GM23338 (cell line): Measurements from ENCODE around the gene ULK3. TPM values are rescaled to one million over a fixed set of nuclear protein-coding genes. Genes with fewer than 3 reads are reported as not detected.

Experiments
- ATAC-seq: fragments of 200-7000 bp; cut with Tn5 transposase; 3 replicates; pipeline ENCODE4 v1.9.1; 2020
- DNase-seq: peaks from one replicate; pipeline ENCODE4 v3.0.0-alpha.2; 2015; ENCODE audit warnings: low spot score
- H2AFZ ChIP-seq: fragments of 200-600 bp; sonication (generic); 2 replicates; pipeline ENCODE4 v1.8.0; 2016; ENCODE audit warnings: antibody characterized with exemption, mild to moderate bottlenecking, moderate library complexity
- H3F3A ChIP-seq: fragments of 200-600 bp; sonication (generic); replicated peaks from 2 replicates; pipeline ENCODE4 v1.8.0; 2017; ENCODE audit warnings: antibody characterized with exemption, mixed run types, low read depth
- H3K27ac ChIP-seq: fragments of 200-600 bp; sonication (generic); 2 replicates; pipeline ENCODE4 v1.6.1; 2016; ENCODE audit warnings: low read depth
- H3K27me3 ChIP-seq: fragments of 200-600 bp; sonication (generic); 2 replicates; pipeline ENCODE4 v1.8.0; 2016; ENCODE audit warnings: mild to moderate bottlenecking, mixed run types, moderate library complexity; ENCODE audit not compliant: insufficient read depth
- H3K36me3 ChIP-seq: fragments of 200-600 bp; sonication (generic); 2 replicates; pipeline ENCODE4 v1.8.0; 2016; ENCODE audit warnings: mild to moderate bottlenecking; ENCODE audit not compliant: insufficient read depth
- H3K4me1 ChIP-seq: fragments of 200-600 bp; sonication (generic); 2 replicates; pipeline ENCODE4 v1.8.0; 2016; ENCODE audit warnings: mild to moderate bottlenecking, moderate library complexity; ENCODE audit not compliant: insufficient read depth
- H3K4me2 ChIP-seq: fragments of 200-600 bp; sonication (generic); 2 replicates; pipeline ENCODE4 v1.7.1; 2017; ENCODE audit warnings: mixed run types
- H3K4me3 ChIP-seq: fragments of 200-600 bp; sonication (generic); 2 replicates; pipeline ENCODE4 v1.6.1; 2016; ENCODE audit warnings: mixed run types
- H3K79me2 ChIP-seq: fragments of 200-600 bp; sonication (generic); replicated peaks from 2 replicates; pipeline ENCODE4 v1.8.0; 2017; ENCODE audit warnings: mild to moderate bottlenecking; ENCODE audit not compliant: insufficient read depth
- H3K9me2 ChIP-seq: fragments of 200-600 bp; sonication (generic); 2 replicates; pipeline ENCODE4 v1.8.0; 2017; ENCODE audit not compliant: insufficient read depth
- H4K20me1 ChIP-seq: fragments of 200-600 bp; sonication (generic); replicated peaks from 2 replicates; pipeline ENCODE4 v1.8.0; 2017; ENCODE audit warnings: mild to moderate bottlenecking; ENCODE audit not compliant: insufficient read depth
- H3K27ac Mint-ChIP-seq: 2 replicates; pipeline ENCODE4 v1.8.0; 2020; ENCODE audit warnings: inconsistent platforms, mild to moderate bottlenecking, moderate library complexity, mixed read lengths
- H3K27me3 Mint-ChIP-seq: 3 replicates; pipeline ENCODE4 v1.8.0; 2022; ENCODE audit warnings: low read depth, mild to moderate bottlenecking, moderate library complexity, mixed read lengths, inconsistent platforms; ENCODE audit not compliant: insufficient read depth, poor library complexity
- H3K36me3 Mint-ChIP-seq: 3 replicates; pipeline ENCODE4 v1.8.0; 2021; ENCODE audit warnings: low read depth, mild to moderate bottlenecking, inconsistent platforms, moderate library complexity, mixed read lengths
- H3K4me1 Mint-ChIP-seq: 3 replicates; pipeline ENCODE4 v1.8.0; 2020; ENCODE audit warnings: mild to moderate bottlenecking, inconsistent platforms, mixed read lengths
- H3K4me3 Mint-ChIP-seq: 3 replicates; pipeline ENCODE4 v1.8.0; 2021; ENCODE audit warnings: moderate library complexity, mild to moderate bottlenecking, inconsistent platforms, mixed read lengths
- H3K9me3 Mint-ChIP-seq: 3 replicates; pipeline ENCODE4 v1.8.0; 2020; ENCODE audit warnings: moderate library complexity, mild to moderate bottlenecking, inconsistent platforms, mixed read lengths
- EZH2 ChIP-seq: fragments of 200-600 bp; sonication (generic); IDR thresholded peaks from one replicate; pipeline ENCODE4 v1.8.0; 2017; ENCODE audit warnings: antibody characterized with exemption, mild to moderate bottlenecking, low read depth; ENCODE audit not compliant: unreplicated experiment
- JUNB ChIP-seq: IDR thresholded peaks from one replicate; pipeline ENCODE4 v1.6.1; 2016; ENCODE audit warnings: antibody characterized with exemption; ENCODE audit not compliant: unreplicated experiment
- NANOG ChIP-seq: IDR thresholded peaks from 2 replicates; pipeline ENCODE4 v1.6.1; 2016; ENCODE audit warnings: antibody characterized with exemption, borderline replicate concordance
- STAT1 ChIP-seq: IDR thresholded peaks from one replicate; pipeline ENCODE4 v1.6.1; 2016; ENCODE audit warnings: antibody characterized with exemption; ENCODE audit not compliant: unreplicated experiment
- ZNF114 ChIP-seq: fragments of 250-450 bp; sonication (Bioruptor Pico); IDR thresholded peaks from 2 replicates; pipeline ENCODE4 v1.5.0; 2020; ENCODE audit warnings: mild to moderate bottlenecking, moderate library complexity
- ZNF331 ChIP-seq: fragments of 250-450 bp; sonication (Bioruptor Pico); IDR thresholded peaks from 2 replicates; pipeline ENCODE4 v1.5.0; 2020; ENCODE audit warnings: low read depth, mild to moderate bottlenecking, moderate library complexity
- polyA plus RNA-seq: library from polyadenylated mRNA; unstranded; fragments of >200 nt; fragmentation: Nextera tagmentation; extraction: Ambion mirVana; gene quantifications from 2 replicates; pipeline ENCODE4 v1.2.1, GENCODE V29; 2016
- total RNA-seq: library from RNA; depleted of rRNA; stranded (reverse); fragments of >200 nt; shearing (Covaris generic); gene quantifications from 2 replicates; pipeline ENCODE4 v1.2.3, GENCODE V29; 2014
- TF ChIP-seq, protein P1 (sequence below): IDR thresholded peaks from one replicate; pipeline ENCODE4 v1.6.1; 2018; ENCODE audit warnings: antibody characterized with exemption; ENCODE audit not compliant: unreplicated experiment
- TF ChIP-seq, protein P2 (sequence below): fragments of 250-450 bp; sonication (Bioruptor Pico); IDR thresholded peaks from 2 replicates; pipeline ENCODE4 v1.5.0; 2020; ENCODE audit warnings: mild to moderate bottlenecking, moderate library complexity

The ULK3 gene
- total and polyA plus RNA-seq, 2 experiments from 2014 or later, result 20.3 to 35.4 TPM

DNA sequence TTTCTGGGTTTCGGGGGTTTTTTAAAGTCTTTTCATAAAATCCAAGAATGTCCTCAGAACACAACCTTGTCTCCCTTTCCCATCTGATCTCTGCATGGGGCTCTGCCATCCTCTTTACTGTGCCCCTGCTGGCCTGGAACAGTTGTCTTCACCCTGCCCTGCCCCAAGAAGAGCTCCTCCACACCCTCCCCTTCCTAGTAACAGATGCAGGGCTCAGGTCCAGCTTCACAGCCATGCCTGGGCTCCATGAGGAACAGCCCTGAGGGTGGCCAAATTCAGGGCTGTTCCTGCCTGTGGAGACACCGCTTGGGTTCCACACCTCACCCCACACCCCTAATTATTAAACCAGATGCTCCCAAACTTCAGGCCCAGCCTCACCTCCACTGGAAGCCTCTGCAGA is 12.9 kb upstream of the ULK3 start:
- TF ChIP-seq NANOG, result no peak
- no peak for TF ChIP-seq STAT1
- no peak for TF ChIP-seq EZH2
- TF ChIP-seq, protein P1, sequence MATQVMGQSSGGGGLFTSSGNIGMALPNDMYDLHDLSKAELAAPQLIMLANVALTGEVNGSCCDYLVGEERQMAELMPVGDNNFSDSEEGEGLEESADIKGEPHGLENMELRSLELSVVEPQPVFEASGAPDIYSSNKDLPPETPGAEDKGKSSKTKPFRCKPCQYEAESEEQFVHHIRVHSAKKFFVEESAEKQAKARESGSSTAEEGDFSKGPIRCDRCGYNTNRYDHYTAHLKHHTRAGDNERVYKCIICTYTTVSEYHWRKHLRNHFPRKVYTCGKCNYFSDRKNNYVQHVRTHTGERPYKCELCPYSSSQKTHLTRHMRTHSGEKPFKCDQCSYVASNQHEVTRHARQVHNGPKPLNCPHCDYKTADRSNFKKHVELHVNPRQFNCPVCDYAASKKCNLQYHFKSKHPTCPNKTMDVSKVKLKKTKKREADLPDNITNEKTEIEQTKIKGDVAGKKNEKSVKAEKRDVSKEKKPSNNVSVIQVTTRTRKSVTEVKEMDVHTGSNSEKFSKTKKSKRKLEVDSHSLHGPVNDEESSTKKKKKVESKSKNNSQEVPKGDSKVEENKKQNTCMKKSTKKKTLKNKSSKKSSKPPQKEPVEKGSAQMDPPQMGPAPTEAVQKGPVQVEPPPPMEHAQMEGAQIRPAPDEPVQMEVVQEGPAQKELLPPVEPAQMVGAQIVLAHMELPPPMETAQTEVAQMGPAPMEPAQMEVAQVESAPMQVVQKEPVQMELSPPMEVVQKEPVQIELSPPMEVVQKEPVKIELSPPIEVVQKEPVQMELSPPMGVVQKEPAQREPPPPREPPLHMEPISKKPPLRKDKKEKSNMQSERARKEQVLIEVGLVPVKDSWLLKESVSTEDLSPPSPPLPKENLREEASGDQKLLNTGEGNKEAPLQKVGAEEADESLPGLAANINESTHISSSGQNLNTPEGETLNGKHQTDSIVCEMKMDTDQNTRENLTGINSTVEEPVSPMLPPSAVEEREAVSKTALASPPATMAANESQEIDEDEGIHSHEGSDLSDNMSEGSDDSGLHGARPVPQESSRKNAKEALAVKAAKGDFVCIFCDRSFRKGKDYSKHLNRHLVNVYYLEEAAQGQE, result no peak
- TF ChIP-seq ZNF331, result no peak
- no peak for TF ChIP-seq ZNF114 (CRISPR knock-in tag)
- no peak for TF ChIP-seq JUNB
- TF ChIP-seq, protein P2, sequence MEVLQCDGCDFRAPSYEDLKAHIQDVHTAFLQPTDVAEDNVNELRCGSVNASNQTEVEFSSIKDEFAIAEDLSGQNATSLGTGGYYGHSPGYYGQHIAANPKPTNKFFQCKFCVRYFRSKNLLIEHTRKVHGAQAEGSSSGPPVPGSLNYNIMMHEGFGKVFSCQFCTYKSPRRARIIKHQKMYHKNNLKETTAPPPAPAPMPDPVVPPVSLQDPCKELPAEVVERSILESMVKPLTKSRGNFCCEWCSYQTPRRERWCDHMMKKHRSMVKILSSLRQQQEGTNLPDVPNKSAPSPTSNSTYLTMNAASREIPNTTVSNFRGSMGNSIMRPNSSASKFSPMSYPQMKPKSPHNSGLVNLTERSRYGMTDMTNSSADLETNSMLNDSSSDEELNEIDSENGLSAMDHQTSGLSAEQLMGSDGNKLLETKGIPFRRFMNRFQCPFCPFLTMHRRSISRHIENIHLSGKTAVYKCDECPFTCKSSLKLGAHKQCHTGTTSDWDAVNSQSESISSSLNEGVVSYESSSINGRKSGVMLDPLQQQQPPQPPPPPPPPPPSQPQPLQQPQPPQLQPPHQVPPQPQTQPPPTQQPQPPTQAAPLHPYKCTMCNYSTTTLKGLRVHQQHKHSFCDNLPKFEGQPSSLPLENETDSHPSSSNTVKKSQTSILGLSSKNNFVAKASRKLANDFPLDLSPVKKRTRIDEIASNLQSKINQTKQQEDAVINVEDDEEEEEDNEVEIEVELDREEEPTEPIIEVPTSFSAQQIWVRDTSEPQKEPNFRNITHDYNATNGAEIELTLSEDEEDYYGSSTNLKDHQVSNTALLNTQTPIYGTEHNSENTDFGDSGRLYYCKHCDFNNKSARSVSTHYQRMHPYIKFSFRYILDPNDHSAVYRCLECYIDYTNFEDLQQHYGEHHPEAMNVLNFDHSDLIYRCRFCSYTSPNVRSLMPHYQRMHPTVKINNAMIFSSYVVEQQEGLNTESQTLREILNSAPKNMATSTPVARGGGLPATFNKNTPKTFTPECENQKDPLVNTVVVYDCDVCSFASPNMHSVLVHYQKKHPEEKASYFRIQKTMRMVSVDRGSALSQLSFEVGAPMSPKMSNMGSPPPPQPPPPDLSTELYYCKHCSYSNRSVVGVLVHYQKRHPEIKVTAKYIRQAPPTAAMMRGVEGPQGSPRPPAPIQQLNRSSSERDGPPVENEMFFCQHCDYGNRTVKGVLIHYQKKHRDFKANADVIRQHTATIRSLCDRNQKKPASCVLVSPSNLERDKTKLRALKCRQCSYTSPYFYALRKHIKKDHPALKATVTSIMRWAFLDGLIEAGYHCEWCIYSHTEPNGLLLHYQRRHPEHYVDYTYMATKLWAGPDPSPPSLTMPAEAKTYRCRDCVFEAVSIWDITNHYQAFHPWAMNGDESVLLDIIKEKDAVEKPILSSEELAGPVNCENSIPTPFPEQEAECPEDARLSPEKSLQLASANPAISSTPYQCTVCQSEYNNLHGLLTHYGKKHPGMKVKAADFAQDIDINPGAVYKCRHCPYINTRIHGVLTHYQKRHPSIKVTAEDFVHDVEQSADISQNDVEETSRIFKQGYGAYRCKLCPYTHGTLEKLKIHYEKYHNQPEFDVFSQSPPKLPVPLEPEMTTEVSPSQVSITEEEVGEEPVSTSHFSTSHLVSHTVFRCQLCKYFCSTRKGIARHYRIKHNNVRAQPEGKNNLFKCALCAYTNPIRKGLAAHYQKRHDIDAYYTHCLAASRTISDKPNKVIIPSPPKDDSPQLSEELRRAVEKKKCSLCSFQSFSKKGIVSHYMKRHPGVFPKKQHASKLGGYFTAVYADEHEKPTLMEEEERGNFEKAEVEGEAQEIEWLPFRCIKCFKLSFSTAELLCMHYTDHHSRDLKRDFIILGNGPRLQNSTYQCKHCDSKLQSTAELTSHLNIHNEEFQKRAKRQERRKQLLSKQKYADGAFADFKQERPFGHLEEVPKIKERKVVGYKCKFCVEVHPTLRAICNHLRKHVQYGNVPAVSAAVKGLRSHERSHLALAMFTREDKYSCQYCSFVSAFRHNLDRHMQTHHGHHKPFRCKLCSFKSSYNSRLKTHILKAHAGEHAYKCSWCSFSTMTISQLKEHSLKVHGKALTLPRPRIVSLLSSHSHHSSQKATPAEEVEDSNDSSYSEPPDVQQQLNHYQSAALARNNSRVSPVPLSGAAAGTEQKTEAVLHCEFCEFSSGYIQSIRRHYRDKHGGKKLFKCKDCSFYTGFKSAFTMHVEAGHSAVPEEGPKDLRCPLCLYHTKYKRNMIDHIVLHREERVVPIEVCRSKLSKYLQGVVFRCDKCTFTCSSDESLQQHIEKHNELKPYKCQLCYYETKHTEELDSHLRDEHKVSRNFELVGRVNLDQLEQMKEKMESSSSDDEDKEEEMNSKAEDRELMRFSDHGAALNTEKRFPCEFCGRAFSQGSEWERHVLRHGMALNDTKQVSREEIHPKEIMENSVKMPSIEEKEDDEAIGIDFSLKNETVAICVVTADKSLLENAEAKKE (CRISPR knock-in tag), result no peak
- no peak overlapping the region for H2AFZ ChIP-seq
- no peak overlapping the region for H3K4me3 ChIP-seq
- H3K27ac ChIP-seq, result no peak overlapping the region
- H3K4me2 ChIP-seq, result no peak overlapping the region
- Mint-ChIP-seq H3K9me3 (no peaks in the 10 kb centered on the region), H3K27ac (peak overlapping the region; percentile 83; the same call in 1 of the 2 replicates), H3K4me1 (no peaks in the 10 kb centered on the region; the same call in 2 of the 3 replicates), H3K27me3 (peaks cover 5% of the 10 kb centered on the region), H3K4me3 (no peak overlapping the region), H3K36me3 (peaks cover 11% of the 10 kb centered on the region)
- H3K36me3 ChIP-seq, result no peaks in the 10 kb centered on the region
- DNase-seq (no peak), ATAC-seq (peak; percentile 78)
- H3K4me1 ChIP-seq, result no peaks in the 10 kb centered on the region
- H3K27me3 ChIP-seq, result no peaks in the 10 kb centered on the region
- peaks cover 10% of the 10 kb centered on the region; the same call in 1 of the 2 replicates for H3K79me2 ChIP-seq
- H3K9me2 ChIP-seq, result no peaks in the 10 kb centered on the region
- H3F3A ChIP-seq, result no peaks in the 10 kb centered on the region
- 0 out of 2 replicates have a peak, but pooled peaks cover 4% of the 10 kb centered on the region for H4K20me1 ChIP-seq
